B cell (primary cell): Measurements from ENCODE around the gene NTRK2. TPM values are rescaled to one million over a fixed set of nuclear protein-coding genes. Genes with fewer than 3 reads are reported as not detected.

Experiments used
- ATAC-seq: fragments of 200-7000 bp; cut with Tn5 transposase; one replicate; pipeline ENCODE4 v1.10.0; 2021; ENCODE audit warnings: low read depth, mild to moderate bottlenecking, moderate number of reproducible peaks, moderate library complexity
- CTCF ChIA-PET: fragments of 350-600 bp; sonication (Branson Sonifier 250); formaldehyde crosslinking; loops from one replicate; lab custom pipeline; 2021; ENCODE audit warnings: antibody characterized with exemption, inconsistent platforms; lab: Charles Lee
- POLR2A ChIA-PET: fragments of 350-600 bp; sonication (Branson Sonifier 250); formaldehyde crosslinking; loops from one replicate; lab custom pipeline; 2021; ENCODE audit warnings: antibody characterized with exemption; lab: Charles Lee
- DNase-seq: peaks from one replicate; pipeline ENCODE4 v3.0.0; 2013
- H2AFZ ChIP-seq: 2 replicates; pipeline ENCODE4 v1.6.1; 2012; ENCODE audit warnings: mild to moderate bottlenecking, low read depth, low read length; ENCODE audit not compliant: insufficient read depth, poor library complexity, severe bottlenecking
- H3K27ac ChIP-seq, 2 donors: 1 replicate in 1 of 2; 2 replicates in 1 of 2; pipeline ENCODE4 v1.5.1; 2012 to 2013; ENCODE audit warnings: low read length in 2 of 2, mild to moderate bottlenecking in 2 of 2, moderate library complexity in 1 of 2
- H3K27me3 ChIP-seq, 4 experiments: fragments of 200-600 bp in 1 of 4; sonication (generic) in 1 of 4; replicated peaks in 1 of 4; 1 replicate in 2 of 4; 2 replicates in 2 of 4; pipeline versions ENCODE4 v1.6.1 to v1.7.0; 2013 to 2016; ENCODE audit warnings: low read length in 3 of 4, mild to moderate bottlenecking in 2 of 4, mixed read lengths in 1 of 4, moderate library complexity in 1 of 4; ENCODE audit not compliant: insufficient read depth in 4 of 4, control insufficient read depth in 3 of 4; ENCODE audit errors: control extremely low read depth in 1 of 4
- H3K36me3 ChIP-seq, 2 experiments: replicated peaks in 1 of 2; 1 replicate in 1 of 2; 2 replicates in 1 of 2; pipeline versions ENCODE4 v1.6.1 to v1.7.1; 2013; ENCODE audit warnings: low read length in 1 of 2; ENCODE audit not compliant: insufficient read depth in 2 of 2, control insufficient read depth in 1 of 2; ENCODE audit errors: control extremely low read depth in 1 of 2, extremely low read depth in 1 of 2
- H3K4me1 ChIP-seq, 2 donors: fragments of 200-600 bp in 1 of 2; sonication (generic) in 1 of 2; 1 replicate in 1 of 2; 2 replicates in 1 of 2; pipeline versions ENCODE4 v1.5.1 to v1.6.1; 2013 to 2017; ENCODE audit warnings: low read length in 2 of 2; ENCODE audit not compliant: control insufficient read depth in 2 of 2, insufficient read depth in 2 of 2
- H3K4me2 ChIP-seq: replicated peaks from 2 replicates; pipeline ENCODE3; 2012; ENCODE audit warnings: mild to moderate bottlenecking, low read depth, low read length; ENCODE audit not compliant: poor library complexity, severe bottlenecking
- H3K4me3 ChIP-seq, 5 experiments: fragments of 200-600 bp in 1 of 5; sonication (generic) in 1 of 5; 1 replicate in 3 of 5; 2 replicates in 2 of 5; pipeline versions ENCODE4 v1.5.1 to v1.7.0; 2011 to 2016; ENCODE audit warnings: low read length in 4 of 5, mild to moderate bottlenecking in 4 of 5, low read depth in 2 of 5, control low read depth in 1 of 5, moderate library complexity in 1 of 5; ENCODE audit not compliant: insufficient read depth in 1 of 5; ENCODE audit errors: control extremely low read depth in 1 of 5, extremely low read depth in 1 of 5
- H3K79me2 ChIP-seq: fragments of 200-600 bp; sonication (generic); one replicate; pipeline ENCODE4 v1.6.0; 2016; ENCODE audit warnings: low read length; ENCODE audit not compliant: control insufficient read depth, insufficient read depth
- H3K9ac ChIP-seq: fragments of 200-600 bp; sonication (generic); 2 replicates; pipeline ENCODE4 v1.6.1; 2017; ENCODE audit warnings: mild to moderate bottlenecking, low read length, moderate library complexity
- H3K9me3 ChIP-seq, 3 donors: one replicate each; pipeline versions ENCODE4 v1.6.1 to v1.7.1; 2013; ENCODE audit warnings: low read length in 2 of 3; ENCODE audit not compliant: control insufficient read depth in 2 of 3, insufficient read depth in 1 of 3; ENCODE audit errors: control extremely low read depth in 1 of 3
- H4K20me1 ChIP-seq: 2 replicates; pipeline ENCODE4 v1.6.0; 2012; ENCODE audit warnings: mild to moderate bottlenecking, low read length; ENCODE audit not compliant: insufficient read depth, control insufficient read depth, poor library complexity, severe bottlenecking
- H3K27ac Mint-ChIP-seq: one replicate; pipeline ENCODE4 v1.8.0; 2021; ENCODE audit warnings: mixed read lengths
- H3K27me3 Mint-ChIP-seq: one replicate; pipeline ENCODE4 v1.8.0; 2021; ENCODE audit warnings: mixed read lengths
- H3K4me1 Mint-ChIP-seq: one replicate; pipeline ENCODE4 v1.8.0; 2021; ENCODE audit warnings: mixed read lengths
- H3K4me3 Mint-ChIP-seq: one replicate; pipeline ENCODE4 v1.8.0; 2021; ENCODE audit warnings: mixed read lengths
- H3K9me3 Mint-ChIP-seq: one replicate; pipeline ENCODE4 v1.8.0; 2022; ENCODE audit warnings: mixed read lengths; ENCODE audit not compliant: insufficient read depth
- CTCF ChIP-seq: fragments of 200-600 bp; IDR thresholded peaks from one replicate; pipeline ENCODE4 v1.8.0; 2022; ENCODE audit warnings: antibody characterized with exemption, mild to moderate bottlenecking
- EZH2 ChIP-seq: IDR thresholded peaks from 2 replicates; pipeline ENCODE4 v1.6.1; 2012; ENCODE audit warnings: borderline replicate concordance, low read depth, mild to moderate bottlenecking, moderate library complexity, low read length; ENCODE audit not compliant: insufficient read depth, poor library complexity, severe bottlenecking
- WGBS: methylation state at CpG from one replicate; pipeline ENCODE4 v1.1.5; 2013; ENCODE audit warnings: missing lambda C conversion rate; ENCODE audit not compliant: insufficient coverage; 5-methylcytosine and 5-hydroxymethylcytosine counted together
- intact Hi-C: fragments of 100-400 bp; cut with micrococcal nuclease; formaldehyde crosslinking; loops from one replicate; pipeline ENCODE4 v1.10.0; 2022
- polyA plus RNA-seq: library from polyadenylated mRNA; depleted of rRNA; stranded (reverse); fragments of >200 nt; gene quantifications from 2 replicates; pipeline ENCODE4 v1.2.3, GENCODE V29; 2012
- total RNA-seq, 2 donors: library from RNA; stranded (reverse); fragments of 120-200 nt in 1 of 2; gene quantifications; 1 replicate in 1 of 2; 2 replicates in 1 of 2; pipeline versions ENCODE4 v1.2.3 to v1.2.4, GENCODE V29; 2013 to 2022

Gene NTRK2
- total and polyA plus RNA-seq, 2 donors (not counting 1 experiment from before 2014, with no cell fraction given) = 0.03 to 0.10 TPM

DNA sequence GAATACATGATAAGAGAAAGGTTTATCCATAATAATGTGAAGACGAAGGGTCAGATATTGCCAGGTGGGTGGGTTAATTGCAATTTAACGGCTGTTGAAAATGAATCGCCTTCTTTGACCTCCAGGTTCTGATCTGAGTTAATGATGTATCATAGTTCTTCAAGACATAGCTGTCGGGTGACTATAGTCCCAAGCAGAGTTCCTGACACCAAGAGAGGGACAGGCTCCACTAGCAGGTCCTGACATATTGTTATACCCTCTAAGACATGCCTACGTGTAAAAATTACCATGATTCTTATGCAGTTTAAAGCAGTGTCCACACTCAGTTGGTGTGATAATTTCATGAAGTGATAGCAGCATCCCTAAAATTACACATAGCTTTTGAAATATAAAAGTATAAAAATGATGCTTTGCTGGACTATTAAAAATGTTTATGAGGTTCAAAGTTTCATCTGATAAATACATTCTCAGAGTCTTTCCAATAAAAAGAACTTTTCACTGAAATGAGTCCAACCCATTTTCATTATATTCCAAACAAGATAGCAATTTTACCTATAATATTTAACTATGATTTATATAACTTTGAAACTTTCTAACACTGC, 53.0 kb downstream of the NTRK2 start:
- WGBS = 100% methylated on average over 3 of the region's 5 CpGs
- Histone ChIP-seq H3K79me2 (no peaks in the 10 kb centered on the region), H3K27ac (no peak overlapping the region), H3K27me3 (no peaks in the 10 kb centered on the region), H3K9me3 (peaks cover 0 to 5% (median 0%) of the 10 kb centered on the region in 3 donors), H3K4me3 (no peak overlapping the region), H2AFZ (no peak overlapping the region), H3K4me2 (no peak overlapping the region), H4K20me1 (no peaks in the 10 kb centered on the region), H3K36me3 (no peaks in the 10 kb centered on the region), H3K4me1 (no peaks in the 10 kb centered on the region), H3K9ac (no peak overlapping the region)
- no peak overlapping the region for H3K27ac Mint-ChIP-seq
- intact Hi-C loops = no loop called here
- H3K27me3 Mint-ChIP-seq = no peaks in the 10 kb centered on the region
- CTCF ChIA-PET = no interaction called here
- H3K9me3 Mint-ChIP-seq = no peaks in the 10 kb centered on the region
- H3K4me3 Mint-ChIP-seq = no peak overlapping the region
- TF ChIP-seq EZH2 (no peak), CTCF (no peak)
- no peak for ATAC-seq
- H3K4me1 Mint-ChIP-seq = no peaks in the 10 kb centered on the region
- POLR2A ChIA-PET = no interaction called here
- DNase-seq = no peak

DNA sequence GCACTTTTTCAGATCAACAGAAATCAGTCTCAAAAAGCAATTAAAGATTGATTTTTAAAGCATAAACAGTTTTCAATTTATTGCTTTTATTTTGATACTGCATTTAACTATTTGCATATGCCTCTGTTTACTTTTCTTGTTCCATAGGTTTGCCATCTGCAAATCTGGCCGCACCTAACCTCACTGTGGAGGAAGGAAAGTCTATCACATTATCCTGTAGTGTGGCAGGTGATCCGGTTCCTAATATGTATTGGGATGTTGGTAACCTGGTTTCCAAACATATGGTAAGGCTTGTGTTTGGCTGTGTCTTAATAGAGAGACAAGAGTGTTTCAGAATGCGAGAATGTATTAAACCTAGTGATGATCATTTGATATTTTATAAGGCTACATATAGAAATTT, 53.9 kb downstream of the NTRK2 start:
- no peaks in the 10 kb centered on the region for H3K4me1 ChIP-seq
- no peak overlapping the region for H3K9ac ChIP-seq
- H3K27ac Mint-ChIP-seq = no peak overlapping the region
- ATAC-seq (no peak), DNase-seq (no peak)
- no peaks in the 10 kb centered on the region for H3K27me3 Mint-ChIP-seq
- no peak overlapping the region for H3K4me2 ChIP-seq
- intact Hi-C loops = no loop called here
- H3K4me1 Mint-ChIP-seq = no peaks in the 10 kb centered on the region
- H2AFZ ChIP-seq = no peak overlapping the region
- POLR2A ChIA-PET = no interaction called here
- H3K36me3 ChIP-seq = no peaks in the 10 kb centered on the region
- WGBS = 100% methylated on average over 2 of the region's 3 CpGs
- no peak for TF ChIP-seq EZH2
- TF ChIP-seq CTCF = no peak
- H3K4me3 ChIP-seq = no peak overlapping the region
- no peak overlapping the region for H3K4me3 Mint-ChIP-seq
- H3K27ac ChIP-seq = no peak overlapping the region
- H3K9me3 ChIP-seq = peaks cover 0 to 5% (median 0%) of the 10 kb centered on the region in 3 donors
- no peaks in the 10 kb centered on the region for H3K9me3 Mint-ChIP-seq
- H3K27me3 ChIP-seq = no peaks in the 10 kb centered on the region
- no peaks in the 10 kb centered on the region for H4K20me1 ChIP-seq
- CTCF ChIA-PET = no interaction called here
- no peaks in the 10 kb centered on the region for H3K79me2 ChIP-seq
